OCI-LY3 (cell line): ENCODE data around the gene FAM241B.

Experiments
- EZH2phosphoT487 ChIP-seq: fragments of 200-600 bp; shearing (Covaris generic); IDR thresholded peaks from 2 replicates; pipeline ENCODE4 v1.6.1; 2018; ENCODE audit warnings: antibody characterized with exemption, mixed run types, low read depth
- TF ChIP-seq, protein P1 (sequence below): fragments of 200-600, 300-600 bp; sonication (generic); IDR thresholded peaks from 2 replicates; pipeline ENCODE4 v1.5.1; 2014; ENCODE audit warnings: antibody characterized with exemption, low read length, low read depth

DNA sequence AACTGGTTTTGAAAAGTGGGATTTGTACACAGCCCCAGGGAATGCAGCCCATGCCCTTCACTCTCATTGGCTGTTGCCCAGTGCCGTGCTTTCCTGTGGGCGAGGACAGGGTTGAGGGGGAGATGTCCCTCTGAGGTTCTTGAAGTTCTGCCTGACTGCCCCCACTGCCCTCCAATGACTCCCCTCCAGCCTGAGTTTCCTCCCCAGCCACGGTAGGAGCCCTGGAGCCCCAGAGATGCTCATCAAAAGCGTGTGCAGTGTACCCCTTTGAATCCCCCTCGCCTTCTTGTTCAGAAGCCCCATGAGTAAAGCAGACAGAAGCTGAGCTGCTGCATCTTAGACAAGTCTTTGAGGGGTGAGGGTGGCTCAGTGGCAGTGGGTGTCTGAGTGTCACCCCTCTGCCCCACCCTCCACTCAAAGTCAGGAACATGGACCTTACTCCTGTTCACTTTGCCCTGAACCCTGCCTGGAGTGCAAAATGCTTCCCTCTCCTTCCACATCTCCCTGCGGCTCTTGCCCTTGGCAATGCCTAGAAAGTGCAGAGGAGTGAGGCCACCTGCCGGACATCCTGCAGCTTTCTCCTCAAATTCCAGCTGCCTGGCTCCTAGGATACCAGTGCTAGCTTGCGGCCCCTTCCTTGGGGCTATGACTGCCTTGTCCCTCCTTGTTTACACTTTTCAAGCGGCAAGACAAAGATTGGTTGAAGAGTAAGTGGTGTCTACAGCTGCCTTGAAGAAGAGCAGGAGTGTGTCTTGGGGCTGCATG, 19.9 kb downstream of the FAM241B start:
- TF ChIP-seq, protein P1, sequence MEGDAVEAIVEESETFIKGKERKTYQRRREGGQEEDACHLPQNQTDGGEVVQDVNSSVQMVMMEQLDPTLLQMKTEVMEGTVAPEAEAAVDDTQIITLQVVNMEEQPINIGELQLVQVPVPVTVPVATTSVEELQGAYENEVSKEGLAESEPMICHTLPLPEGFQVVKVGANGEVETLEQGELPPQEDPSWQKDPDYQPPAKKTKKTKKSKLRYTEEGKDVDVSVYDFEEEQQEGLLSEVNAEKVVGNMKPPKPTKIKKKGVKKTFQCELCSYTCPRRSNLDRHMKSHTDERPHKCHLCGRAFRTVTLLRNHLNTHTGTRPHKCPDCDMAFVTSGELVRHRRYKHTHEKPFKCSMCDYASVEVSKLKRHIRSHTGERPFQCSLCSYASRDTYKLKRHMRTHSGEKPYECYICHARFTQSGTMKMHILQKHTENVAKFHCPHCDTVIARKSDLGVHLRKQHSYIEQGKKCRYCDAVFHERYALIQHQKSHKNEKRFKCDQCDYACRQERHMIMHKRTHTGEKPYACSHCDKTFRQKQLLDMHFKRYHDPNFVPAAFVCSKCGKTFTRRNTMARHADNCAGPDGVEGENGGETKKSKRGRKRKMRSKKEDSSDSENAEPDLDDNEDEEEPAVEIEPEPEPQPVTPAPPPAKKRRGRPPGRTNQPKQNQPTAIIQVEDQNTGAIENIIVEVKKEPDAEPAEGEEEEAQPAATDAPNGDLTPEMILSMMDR: no peak
- no peak for TF ChIP-seq EZH2phosphoT487
